H9 (cell line): ENCODE results near the gene SLC4A1. TPM values are rescaled to one million over a fixed set of nuclear protein-coding genes. Genes with fewer than 3 reads are reported as not detected.

Source experiments
- DNase-seq: peaks from one replicate; pipeline ENCODE4 v3.0.0-alpha.2; 2017
- H2AFZ ChIP-seq: one replicate; pipeline ENCODE4 v1.6.1; 2013; ENCODE audit warnings: mild to moderate bottlenecking, low read length, control low read depth, moderate library complexity
- H2AK5ac ChIP-seq: 2 replicates; pipeline ENCODE4 v1.6.1; 2013; ENCODE audit warnings: low read length, control low read depth, mixed read lengths; ENCODE audit not compliant: insufficient read length
- H2BK120ac ChIP-seq: one replicate; pipeline ENCODE4 v1.6.1; 2013; ENCODE audit warnings: low read depth, mild to moderate bottlenecking, low read length, control low read depth, inconsistent platforms; ENCODE audit not compliant: poor library complexity, severe bottlenecking
- H2BK12ac ChIP-seq: 2 replicates; pipeline ENCODE4 v1.6.1; 2013; ENCODE audit warnings: low read length, control low read depth, mixed read lengths, low read depth; ENCODE audit not compliant: insufficient read length
- H2BK15ac ChIP-seq: 2 replicates; pipeline ENCODE4 v1.6.1; 2013; ENCODE audit warnings: low read depth, low read length, control low read depth
- H2BK20ac ChIP-seq: one replicate; pipeline ENCODE4 v1.6.1; 2013; ENCODE audit warnings: low read depth, mild to moderate bottlenecking, low read length, control low read depth, inconsistent platforms; ENCODE audit not compliant: poor library complexity, severe bottlenecking
- H2BK5ac ChIP-seq: 2 replicates; pipeline ENCODE4 v1.6.1; 2013; ENCODE audit warnings: low read length, control low read depth, mixed read lengths; ENCODE audit not compliant: insufficient read length
- H3K14ac ChIP-seq: 2 replicates; pipeline ENCODE4 v1.6.1; 2013; ENCODE audit warnings: low read length, control low read depth; ENCODE audit not compliant: insufficient read depth
- H3K18ac ChIP-seq: 2 replicates; pipeline ENCODE4 v1.6.1; 2013; ENCODE audit warnings: low read depth, mild to moderate bottlenecking, mixed read lengths, low read length, control low read depth; ENCODE audit not compliant: insufficient read length
- H3K23ac ChIP-seq: 2 replicates; pipeline ENCODE4 v1.6.1; 2013; ENCODE audit warnings: low read length, control low read depth, mixed read lengths, low read depth; ENCODE audit not compliant: insufficient read length
- H3K23me2 ChIP-seq: 2 replicates; pipeline ENCODE4 v1.6.1; 2013; ENCODE audit warnings: low read depth, mild to moderate bottlenecking, mixed read lengths, low read length, control low read depth; ENCODE audit not compliant: insufficient read length, poor library complexity, severe bottlenecking
- H3K27ac ChIP-seq: 2 replicates; pipeline ENCODE4 v1.5.1; 2013; ENCODE audit warnings: low read length, control low read depth, mixed read lengths, low read depth; ENCODE audit not compliant: insufficient read length
- H3K27me3 ChIP-seq: 2 replicates; pipeline ENCODE4 v1.6.1; 2013; ENCODE audit warnings: low read length, control low read depth, inconsistent platforms; ENCODE audit not compliant: insufficient read depth
- H3K4ac ChIP-seq: 2 replicates; pipeline ENCODE4 v1.6.1; 2013; ENCODE audit warnings: low read depth, mild to moderate bottlenecking, control low read depth, inconsistent platforms, low read length, moderate library complexity
- H3K4me1 ChIP-seq: 2 replicates; pipeline ENCODE4 v1.6.1; 2013; ENCODE audit warnings: low read length, control low read depth, inconsistent platforms; ENCODE audit not compliant: insufficient read depth
- H3K4me2 ChIP-seq: 2 replicates; pipeline ENCODE4 v1.6.1; 2013; ENCODE audit warnings: low read length, control low read depth, mixed read lengths; ENCODE audit not compliant: insufficient read length, insufficient read depth
- H3K56ac ChIP-seq: 2 replicates; pipeline ENCODE4 v1.6.1; 2013; ENCODE audit warnings: low read depth, mild to moderate bottlenecking, mixed read lengths, low read length, control low read depth; ENCODE audit not compliant: insufficient read length
- H3K79me1 ChIP-seq: 2 replicates; pipeline ENCODE4 v1.6.1; 2013; ENCODE audit warnings: low read depth, mild to moderate bottlenecking, moderate library complexity, low read length, control low read depth, inconsistent platforms; ENCODE audit not compliant: insufficient read depth, poor library complexity, severe bottlenecking
- H3K79me2 ChIP-seq: 2 replicates; pipeline ENCODE4 v1.6.1; 2013; ENCODE audit warnings: low read length, control low read depth, inconsistent platforms; ENCODE audit not compliant: insufficient read depth
- H3K9ac ChIP-seq: 2 replicates; pipeline ENCODE4 v1.6.1; 2013; ENCODE audit warnings: low read length, control low read depth, mixed read lengths; ENCODE audit not compliant: insufficient read length; ENCODE audit errors: extremely low read depth
- H3K9me3 ChIP-seq: one replicate; pipeline ENCODE4 v1.6.1; 2013; ENCODE audit warnings: low read depth, low read length, inconsistent platforms; ENCODE audit not compliant: control insufficient read depth
- H3T11ph ChIP-seq: one replicate; pipeline ENCODE4 v1.6.1; 2013; ENCODE audit warnings: mild to moderate bottlenecking, low read length, control low read depth, inconsistent platforms
- H4K20me1 ChIP-seq: one replicate; pipeline ENCODE4 v1.6.1; 2013; ENCODE audit not compliant: control insufficient read depth, insufficient read length, insufficient read depth
- H4K5ac ChIP-seq: 2 replicates; pipeline ENCODE4 v1.6.1; 2013; ENCODE audit warnings: low read depth, mild to moderate bottlenecking, mixed read lengths, low read length, control low read depth; ENCODE audit not compliant: insufficient read length
- H4K8ac ChIP-seq: replicated peaks from 2 replicates; pipeline ENCODE4 v1.6.1; 2013; ENCODE audit warnings: low read length, control low read depth, mixed read lengths, low read depth; ENCODE audit not compliant: insufficient read length
- H4K91ac ChIP-seq: 2 replicates; pipeline ENCODE4 v1.6.1; 2013; ENCODE audit warnings: low read depth, mild to moderate bottlenecking, moderate library complexity, mixed read lengths, low read length, control low read depth; ENCODE audit not compliant: insufficient read length
- H3K27ac Mint-ChIP-seq, 3 experiments: 2 replicates in 2 of 3; 3 replicates in 1 of 3; pipeline ENCODE4 v1.8.0; 2020 to 2021; ENCODE audit warnings: mixed read lengths in 3 of 3, mild to moderate bottlenecking in 1 of 3, moderate library complexity in 1 of 3
- H3K27me3 Mint-ChIP-seq: 2 replicates; pipeline ENCODE4 v1.8.0; 2021; ENCODE audit warnings: low read depth, mild to moderate bottlenecking, moderate library complexity, mixed read lengths
- H3K36me3 Mint-ChIP-seq, 3 experiments: 2 replicates in 2 of 3; 3 replicates in 1 of 3; pipeline ENCODE4 v1.8.0; 2020 to 2021; ENCODE audit warnings: low read depth in 3 of 3, mixed read lengths in 3 of 3; ENCODE audit not compliant: insufficient read depth in 1 of 3
- H3K4me1 Mint-ChIP-seq, 2 experiments: 2 replicates each; pipeline ENCODE4 v1.8.0; 2020; ENCODE audit warnings: mixed read lengths in 2 of 2
- H3K4me3 Mint-ChIP-seq, 2 experiments: 2 replicates in 1 of 2; 3 replicates in 1 of 2; pipeline ENCODE4 v1.8.0; 2020 to 2021; ENCODE audit warnings: mild to moderate bottlenecking in 2 of 2, mixed read lengths in 2 of 2, moderate library complexity in 1 of 2
- H3K9me3 Mint-ChIP-seq, 2 experiments: 2 replicates in 1 of 2; 3 replicates in 1 of 2; pipeline ENCODE4 v1.8.0; 2020; ENCODE audit warnings: mild to moderate bottlenecking in 2 of 2, mixed read lengths in 2 of 2, moderate library complexity in 1 of 2
- WGBS: extraction: QIAGEN DNeasy Blood & Tissue Kit; methylation state at CpG from one replicate; pipeline ENCODE4 v1.1.7; 2013; ENCODE audit warnings: missing lambda C conversion rate, low lambda C conversion rate, mixed read lengths; ENCODE audit not compliant: insufficient read length; ENCODE audit errors: extremely low coverage; 5-methylcytosine and 5-hydroxymethylcytosine counted together
- total RNA-seq: library from RNA; stranded (reverse); gene quantifications from 2 replicates; pipeline ENCODE4 v1.2.1, GENCODE V29; 2021
- TF ChIP-seq, protein P1 (sequence below): fragments of 200-600 bp; sonication (generic); conservative IDR thresholded peaks from 3 replicates; pipeline ENCODE4 v1.8.0; 2021; ENCODE audit warnings: antibody characterized with exemption, mild to moderate bottlenecking

Gene SLC4A1
- total RNA-seq, 1 experiment from 2014 or later = not detected

DNA sequence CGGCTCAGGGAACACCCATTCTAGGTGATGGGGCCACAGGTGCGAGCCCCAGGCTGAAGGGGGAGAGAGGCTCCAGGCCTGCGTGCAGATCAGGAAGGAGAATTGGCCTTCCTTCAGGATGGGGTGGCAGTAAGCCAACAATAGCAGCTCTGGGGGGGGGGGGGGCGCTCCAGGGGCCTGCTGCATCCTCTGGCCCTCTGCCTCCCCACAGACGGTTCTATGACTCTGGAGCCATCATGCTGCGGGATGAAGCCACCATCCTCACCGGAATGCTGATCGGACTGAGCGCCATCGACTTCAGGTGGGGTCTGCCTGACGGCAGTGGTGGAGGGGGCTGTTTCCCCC, 46.6 kb upstream of the SLC4A1 start:
- Histone ChIP-seq H3K79me2 (no peaks in the 10 kb centered on the region), H4K20me1 (peaks cover 2% of the 10 kb centered on the region), H4K8ac (no peak overlapping the region), H2BK5ac (no peak overlapping the region), H3K4me1 (no peaks in the 10 kb centered on the region; the same call in 1 of the 2 replicates), H3K23me2 (peaks cover 19% of the 10 kb centered on the region), H3K4ac (no peak overlapping the region), H3K18ac (no peak overlapping the region), H3K23ac (no peak overlapping the region), H3K56ac (no peak overlapping the region), H3T11ph (no peak overlapping the region), H3K4me2 (peak overlapping the region; percentile 73), H3K27me3 (peaks cover 8% of the 10 kb centered on the region; the same call in 1 of the 2 replicates), H2BK120ac (no peak overlapping the region), H2AFZ (no peak overlapping the region), H3K79me1 (no peaks in the 10 kb centered on the region), H4K91ac (no peak overlapping the region), H2BK12ac (no peak overlapping the region), H4K5ac (no peak overlapping the region), H3K27ac (no peak overlapping the region), H3K9me3 (no peaks in the 10 kb centered on the region), H3K14ac (no peak overlapping the region), H2BK15ac (no peak overlapping the region), H2AK5ac (no peak overlapping the region), H3K9ac (no peak overlapping the region), H2BK20ac (no peak overlapping the region)
- TF ChIP-seq, protein P1, sequence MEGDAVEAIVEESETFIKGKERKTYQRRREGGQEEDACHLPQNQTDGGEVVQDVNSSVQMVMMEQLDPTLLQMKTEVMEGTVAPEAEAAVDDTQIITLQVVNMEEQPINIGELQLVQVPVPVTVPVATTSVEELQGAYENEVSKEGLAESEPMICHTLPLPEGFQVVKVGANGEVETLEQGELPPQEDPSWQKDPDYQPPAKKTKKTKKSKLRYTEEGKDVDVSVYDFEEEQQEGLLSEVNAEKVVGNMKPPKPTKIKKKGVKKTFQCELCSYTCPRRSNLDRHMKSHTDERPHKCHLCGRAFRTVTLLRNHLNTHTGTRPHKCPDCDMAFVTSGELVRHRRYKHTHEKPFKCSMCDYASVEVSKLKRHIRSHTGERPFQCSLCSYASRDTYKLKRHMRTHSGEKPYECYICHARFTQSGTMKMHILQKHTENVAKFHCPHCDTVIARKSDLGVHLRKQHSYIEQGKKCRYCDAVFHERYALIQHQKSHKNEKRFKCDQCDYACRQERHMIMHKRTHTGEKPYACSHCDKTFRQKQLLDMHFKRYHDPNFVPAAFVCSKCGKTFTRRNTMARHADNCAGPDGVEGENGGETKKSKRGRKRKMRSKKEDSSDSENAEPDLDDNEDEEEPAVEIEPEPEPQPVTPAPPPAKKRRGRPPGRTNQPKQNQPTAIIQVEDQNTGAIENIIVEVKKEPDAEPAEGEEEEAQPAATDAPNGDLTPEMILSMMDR = no peak
- peaks cover 3 to 11% (median 4%) of the 10 kb centered on the region in 3 experiments; a peak in 6 of 7 replicates for H3K36me3 Mint-ChIP-seq
- peak overlapping the region; percentile 64 to 85 for H3K4me3 Mint-ChIP-seq
- DNase-seq = peak; percentile 29
- H3K9me3 Mint-ChIP-seq = no peaks in the 10 kb centered on the region
- no peak overlapping the region; a peak in 1 of 7 replicates for H3K27ac Mint-ChIP-seq
- WGBS = no CpG with 5 or more reads among the region's 11 CpGs
- H3K4me1 Mint-ChIP-seq = peaks cover 32 to 43% of the 10 kb centered on the region in 2 experiments
- H3K27me3 Mint-ChIP-seq = peaks cover 43% of the 10 kb centered on the region
